Adipocyte (in vitro differentiated cells): ENCODE data around the gene KCNIP3.
A peak's percentile ranks its signal among the peaks of the same experiment; 100 is the strongest.

ENCODE experiments used
- DNase-seq: peaks from one replicate; pipeline ENCODE4 v3.0.0-alpha.2; 2015; ENCODE audit warnings: low read depth
- H3K27me3 ChIP-seq: replicated peaks from 2 replicates; pipeline ENCODE4 v1.7.0; 2013; ENCODE audit warnings: mild to moderate bottlenecking, low read length, moderate library complexity; ENCODE audit not compliant: control insufficient read depth, insufficient read depth
- H3K36me3 ChIP-seq: 2 replicates; pipeline ENCODE4 v1.7.0; 2013; ENCODE audit warnings: low read length, mild to moderate bottlenecking, moderate library complexity; ENCODE audit not compliant: control insufficient read depth, insufficient read depth, severe bottlenecking
- H3K4me1 ChIP-seq: 2 replicates; pipeline ENCODE4 v1.7.0; 2013; ENCODE audit warnings: mild to moderate bottlenecking, low read length, moderate library complexity; ENCODE audit not compliant: control insufficient read depth, insufficient read depth
- H3K4me3 ChIP-seq: 2 replicates; pipeline ENCODE4 v1.7.0; 2013; ENCODE audit warnings: mild to moderate bottlenecking, low read length, moderate library complexity
- H3K9ac ChIP-seq: 2 replicates; pipeline ENCODE4 v1.7.0; 2013; ENCODE audit warnings: mild to moderate bottlenecking, low read length, moderate library complexity
- H3K9me3 ChIP-seq: 2 replicates; pipeline ENCODE4 v1.7.0; 2013; ENCODE audit warnings: mild to moderate bottlenecking, low read length, moderate library complexity; ENCODE audit not compliant: control insufficient read depth

KCNIP3 gene

GRCh38 chr2:95317665-95318425 is 20.7 kb downstream of the KCNIP3 start:
- Histone ChIP-seq H3K9me3 (no peaks in the 10 kb centered on the region), H3K4me1 (peaks cover 12% of the 10 kb centered on the region), H3K36me3 (no peaks in the 10 kb centered on the region), H3K4me3 (no peak overlapping the region), H3K9ac (no peak overlapping the region), H3K27me3 (peaks cover 44% of the 10 kb centered on the region)
- DNase-seq, result no peak

GRCh38 chr2:95318431-95319220 is 21.5 kb downstream of the KCNIP3 start:
- no peak for DNase-seq
- Histone ChIP-seq H3K27me3 (peaks cover 40% of the 10 kb centered on the region), H3K4me1 (peaks cover 12% of the 10 kb centered on the region)

GRCh38 chr2:95319481-95320343 is 22.6 kb downstream of the KCNIP3 start:
- peaks cover 29% of the 10 kb centered on the region for H3K27me3 ChIP-seq
- DNase-seq, result no peak
- H3K4me3 ChIP-seq, result no peak overlapping the region
- H3K36me3 ChIP-seq, result no peaks in the 10 kb centered on the region
- no peak overlapping the region for H3K9ac ChIP-seq
- H3K4me1 ChIP-seq, result peaks cover 12% of the 10 kb centered on the region
- H3K9me3 ChIP-seq, result no peaks in the 10 kb centered on the region

More at GRCh38 chr2:95318431-95319220, 21.5 kb downstream of the KCNIP3 start:
- no peaks in the 10 kb centered on the region for H3K9me3 ChIP-seq
- H3K36me3 ChIP-seq, result no peaks in the 10 kb centered on the region
- no peak overlapping the region for H3K4me3 ChIP-seq
- no peak overlapping the region for H3K9ac ChIP-seq

GRCh38 chr2:95320344-95320712 is 23.2 kb downstream of the KCNIP3 start:
- H3K9me3 ChIP-seq, result no peaks in the 10 kb centered on the region
- no peaks in the 10 kb centered on the region for H3K36me3 ChIP-seq
- peaks cover 28% of the 10 kb centered on the region for H3K27me3 ChIP-seq
- H3K4me3 ChIP-seq, result no peak overlapping the region
- H3K9ac ChIP-seq, result no peak overlapping the region
- H3K4me1 ChIP-seq, result peaks cover 12% of the 10 kb centered on the region
- no peak for DNase-seq

- peak; percentile 26 for DNase-seq
- H3K36me3 ChIP-seq, result no peaks in the 10 kb centered on the region
- H3K4me3 ChIP-seq, result no peak overlapping the region
- no peak overlapping the region for H3K9ac ChIP-seq
- H3K9me3 ChIP-seq, result no peaks in the 10 kb centered on the region
- peaks cover 8% of the 10 kb centered on the region for H3K4me1 ChIP-seq
- H3K27me3 ChIP-seq, result peaks cover 28% of the 10 kb centered on the region
These were observed 24.0 kb downstream of the KCNIP3 start for GRCh38 chr2:95320986-95321767.

- Histone ChIP-seq H3K4me1 (no peaks in the 10 kb centered on the region), H3K36me3 (no peaks in the 10 kb centered on the region)
- peak; percentile 40 for DNase-seq
These were observed 26.4 kb downstream of the KCNIP3 start for GRCh38 chr2:95323347-95324155.

GRCh38 chr2:95325026-95325425 is 27.9 kb downstream of the KCNIP3 start:
- H3K4me1 ChIP-seq, result no peaks in the 10 kb centered on the region
- no peaks in the 10 kb centered on the region for H3K36me3 ChIP-seq

More at GRCh38 chr2:95323347-95324155, 26.4 kb downstream of the KCNIP3 start:
- Histone ChIP-seq H3K9ac (no peak overlapping the region), H3K9me3 (no peaks in the 10 kb centered on the region), H3K27me3 (peaks cover 34% of the 10 kb centered on the region), H3K4me3 (no peak overlapping the region)

GRCh38 chr2:95325590-95326432 is 28.7 kb downstream of the KCNIP3 start:
- Histone ChIP-seq H3K9me3 (no peaks in the 10 kb centered on the region), H3K4me3 (no peak overlapping the region), H3K4me1 (no peaks in the 10 kb centered on the region), H3K27me3 (peaks cover 20% of the 10 kb centered on the region), H3K36me3 (no peaks in the 10 kb centered on the region), H3K9ac (no peak overlapping the region)
- no peak for DNase-seq

More at GRCh38 chr2:95325026-95325425, 27.9 kb downstream of the KCNIP3 start:
- H3K27me3 ChIP-seq, result peaks cover 21% of the 10 kb centered on the region
- no peaks in the 10 kb centered on the region for H3K9me3 ChIP-seq
- DNase-seq, result no peak
- no peak overlapping the region for H3K9ac ChIP-seq
- H3K4me3 ChIP-seq, result no peak overlapping the region

GRCh38 chr2:95326433-95327140 is 29.4 kb downstream of the KCNIP3 start:
- Histone ChIP-seq H3K36me3 (no peaks in the 10 kb centered on the region), H3K27me3 (peaks cover 16% of the 10 kb centered on the region), H3K4me3 (no peak overlapping the region), H3K9ac (no peak overlapping the region), H3K4me1 (no peaks in the 10 kb centered on the region), H3K9me3 (no peaks in the 10 kb centered on the region)
- no peak for DNase-seq
